TTC549 (cell line): ENCODE data around the gene SLC23A1.

Experiments
- FAIRE-seq: peaks from 2 replicates; lab custom pipeline; 2012; peaks lifted over from hg19 to GRCh38; lab: Jason Lieb, UNC

Gene SLC23A1

GRCh38 chr5:139406963-139407362, 23.9 kb upstream of the SLC23A1 start:
- no peak for FAIRE-seq

- no peak for FAIRE-seq
Measured at GRCh38 chr5:139404484-139404840, 21.4 kb upstream of the SLC23A1 start.

DNA sequence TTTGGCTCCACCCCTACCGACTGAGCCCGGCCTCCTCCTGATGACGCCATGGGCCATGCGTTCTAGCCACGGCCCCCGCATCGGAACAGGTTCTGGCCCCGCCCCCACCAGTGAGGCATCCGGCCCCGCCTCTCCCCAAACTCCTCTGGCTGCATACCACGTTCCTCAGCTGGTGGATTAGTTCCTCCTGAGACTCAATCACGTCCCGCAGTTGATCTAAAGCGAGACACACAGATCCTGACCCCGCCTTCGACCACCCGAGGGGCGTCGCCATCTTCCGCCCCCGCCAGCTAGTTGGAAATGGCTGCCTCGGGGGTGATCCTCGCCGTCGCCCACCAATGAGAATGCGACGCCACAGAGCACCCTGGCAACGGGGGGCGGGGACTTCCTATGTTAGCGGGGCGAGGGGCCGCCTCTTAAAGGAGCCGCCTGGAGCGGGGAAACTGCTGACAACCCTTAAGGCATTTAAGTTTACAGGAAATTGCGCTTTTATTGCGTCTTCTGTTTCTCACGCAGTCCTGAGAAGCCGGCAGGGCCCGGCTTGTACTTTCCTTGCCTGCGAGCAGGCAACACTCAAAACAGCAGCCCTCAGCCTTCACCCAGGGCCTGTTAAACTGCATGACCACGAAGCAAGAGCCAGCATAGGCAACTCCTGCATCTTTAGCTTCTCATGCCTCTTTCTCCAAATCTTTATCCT, 20.8 kb upstream of the SLC23A1 start, which contains the start of gene SPATA24:
Gene SPATA24, minus strand, starts transcription at position 303 of the 697 bp plus-strand sequence. Its CDS starts 29 bp downstream, at position 274.
- peak; percentile 86 for FAIRE-seq

- no peak for FAIRE-seq
Measured at GRCh38 chr5:139403418-139403786, 20.3 kb upstream of the SLC23A1 start.

- FAIRE-seq: no peak
Measured at GRCh38 chr5:139402561-139403158, 19.6 kb upstream of the SLC23A1 start.

GRCh38 chr5:139401546-139401945, 18.4 kb upstream of the SLC23A1 start:
- FAIRE-seq: no peak

GRCh38 chr5:139399501-139400121, 16.5 kb upstream of the SLC23A1 start:
- FAIRE-seq: no peak

DNA sequence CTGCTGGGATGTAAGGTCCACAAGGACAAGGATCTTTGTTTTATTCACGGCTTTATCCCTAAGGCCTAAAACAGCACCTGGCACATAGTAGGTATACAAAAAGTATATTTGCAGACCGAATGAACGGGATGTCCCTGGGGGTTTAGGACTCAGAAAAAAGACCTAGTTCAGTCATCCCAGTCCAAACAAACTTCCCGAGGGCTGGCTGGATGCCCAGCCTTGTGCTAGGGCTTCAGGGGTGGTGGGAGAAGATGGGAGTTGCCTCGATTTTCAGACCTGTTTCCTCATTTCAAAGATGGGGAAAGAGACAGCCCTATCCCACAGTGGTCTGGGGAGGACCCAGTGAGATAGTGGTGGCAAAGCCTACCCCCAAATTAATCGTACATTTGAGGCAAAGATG, 14.8 kb upstream of the SLC23A1 start:
- no peak for FAIRE-seq

- no peak for FAIRE-seq
Measured at GRCh38 chr5:139396691-139397090, 13.6 kb upstream of the SLC23A1 start.

DNA sequence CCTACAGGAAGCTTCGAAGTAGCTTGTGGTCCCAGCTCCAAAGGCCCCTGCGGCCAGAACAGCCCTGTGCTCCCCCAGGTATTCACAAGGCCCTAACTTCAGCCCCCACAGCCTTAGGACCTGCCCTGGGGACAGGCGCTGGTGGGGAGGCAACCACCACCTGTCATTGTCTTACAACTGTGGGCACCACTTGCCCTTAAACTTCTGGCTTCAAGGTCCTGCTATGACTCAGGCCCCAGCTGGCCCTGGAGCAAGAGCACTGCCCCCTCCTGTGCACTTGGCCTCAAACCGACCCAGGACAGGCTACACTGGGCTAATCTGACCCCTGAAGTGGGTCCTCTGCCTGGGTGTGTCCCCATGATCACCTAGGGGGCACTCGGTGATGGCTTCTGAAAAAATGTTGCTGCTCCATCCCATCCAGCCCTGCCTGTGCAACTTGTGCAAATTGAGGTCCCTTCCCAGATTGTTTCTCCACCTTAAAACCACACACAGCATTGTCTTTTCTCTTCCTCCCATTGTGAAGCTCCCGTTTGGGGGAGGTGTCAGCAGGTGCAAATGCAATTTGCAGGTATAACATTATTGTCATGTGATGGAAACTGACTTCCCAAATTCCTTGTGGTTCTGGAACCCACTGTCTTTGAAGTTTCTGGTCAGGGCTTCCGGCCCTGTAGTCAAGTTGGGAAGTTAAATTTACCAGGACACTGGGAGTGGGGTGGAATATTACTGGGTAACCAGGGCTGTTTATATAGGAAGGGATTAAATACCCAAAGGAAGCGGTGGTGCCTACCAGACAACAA, 12.9 kb upstream of the SLC23A1 start:
- FAIRE-seq: no peak

GRCh38 chr5:139394654-139395566, 11.8 kb upstream of the SLC23A1 start, which contains the start of gene PROB1:
Gene PROB1 (minus strand): TSS chr5:139395104. CDS start chr5:139395081, 23 bp downstream.
- no peak for FAIRE-seq

- no peak for FAIRE-seq
Measured at GRCh38 chr5:139394123-139394653, 11.1 kb upstream of the SLC23A1 start.

- FAIRE-seq: no peak
Measured at GRCh38 chr5:139393497-139394122, 10.5 kb upstream of the SLC23A1 start.

GRCh38 chr5:139392678-139393496, 9.8 kb upstream of the SLC23A1 start:
- no peak for FAIRE-seq

DNA sequence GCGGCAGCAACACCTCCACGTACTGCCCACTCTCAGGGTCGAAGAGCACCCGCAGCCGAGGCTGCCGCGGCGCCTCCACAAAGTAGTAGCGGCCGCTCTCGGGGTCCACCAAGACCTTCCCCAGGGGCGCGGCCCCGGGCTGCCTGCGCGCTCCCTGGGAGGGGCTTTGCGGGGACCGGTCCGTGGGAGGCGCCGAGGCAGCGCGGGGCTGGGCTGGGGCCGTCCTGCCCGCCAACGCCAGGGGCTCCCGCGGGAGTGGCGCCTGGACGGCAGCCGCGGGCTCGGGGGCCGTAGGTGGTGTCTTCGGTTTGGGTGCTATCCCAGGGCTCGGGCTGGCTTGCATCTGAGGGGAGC, 9.2 kb upstream of the SLC23A1 start:
- no peak for FAIRE-seq

GRCh38 chr5:139391570-139392323, 8.7 kb upstream of the SLC23A1 start:
- FAIRE-seq: no peak

- FAIRE-seq: no peak
Measured at GRCh38 chr5:139390639-139391569, 7.8 kb upstream of the SLC23A1 start.
